Glutamatergic neuron (in vitro differentiated cells): ENCODE data around the gene BRMS1. TPM values are rescaled to one million over a fixed set of nuclear protein-coding genes. Genes with fewer than 3 reads are reported as not detected.

Source experiments
- DNase-seq: peaks from one replicate; pipeline ENCODE4 v3.0.0; 2022
- H3K27ac Mint-ChIP-seq: one replicate; pipeline ENCODE4 v1.8.0; 2020; ENCODE audit warnings: mild to moderate bottlenecking, mixed read lengths, inconsistent platforms; ENCODE audit not compliant: unreplicated experiment
- H3K27me3 Mint-ChIP-seq: one replicate; pipeline ENCODE4 v1.8.0; 2020; ENCODE audit warnings: mild to moderate bottlenecking, moderate library complexity, mixed read lengths, inconsistent platforms; ENCODE audit not compliant: unreplicated experiment
- H3K36me3 Mint-ChIP-seq: one replicate; pipeline ENCODE4 v1.8.0; 2020; ENCODE audit warnings: mild to moderate bottlenecking, mixed read lengths, inconsistent platforms; ENCODE audit not compliant: unreplicated experiment
- H3K4me1 Mint-ChIP-seq: one replicate; pipeline ENCODE4 v1.8.0; 2020; ENCODE audit warnings: mild to moderate bottlenecking, low read depth, mixed read lengths, inconsistent platforms; ENCODE audit not compliant: unreplicated experiment
- H3K4me3 Mint-ChIP-seq: one replicate; pipeline ENCODE4 v1.8.0; 2020; ENCODE audit warnings: mild to moderate bottlenecking, mixed read lengths, inconsistent platforms; ENCODE audit not compliant: unreplicated experiment
- H3K9me3 Mint-ChIP-seq: one replicate; pipeline ENCODE4 v1.8.0; 2020; ENCODE audit warnings: mild to moderate bottlenecking, moderate library complexity, mixed read lengths, inconsistent platforms; ENCODE audit not compliant: unreplicated experiment
- total RNA-seq: library from RNA; stranded (reverse); fragmentation: NEBNext Ultra II Directional; extraction: Animal tissue kit (Norgen Biotek cat#: 25700); gene quantifications from one replicate; pipeline ENCODE4 v1.2.1, GENCODE V29; 2021; ENCODE audit not compliant: unreplicated experiment
- TF ChIP-seq, protein P1 (sequence below): fragments of 200-600 bp; sonication (generic); IDR thresholded peaks from one replicate; pipeline ENCODE4 v1.5.0; 2021; ENCODE audit not compliant: partially characterized antibody, unreplicated experiment

The BRMS1 gene
- total RNA-seq, 1 donor from 2014 or later: 44.0 TPM

DNA sequence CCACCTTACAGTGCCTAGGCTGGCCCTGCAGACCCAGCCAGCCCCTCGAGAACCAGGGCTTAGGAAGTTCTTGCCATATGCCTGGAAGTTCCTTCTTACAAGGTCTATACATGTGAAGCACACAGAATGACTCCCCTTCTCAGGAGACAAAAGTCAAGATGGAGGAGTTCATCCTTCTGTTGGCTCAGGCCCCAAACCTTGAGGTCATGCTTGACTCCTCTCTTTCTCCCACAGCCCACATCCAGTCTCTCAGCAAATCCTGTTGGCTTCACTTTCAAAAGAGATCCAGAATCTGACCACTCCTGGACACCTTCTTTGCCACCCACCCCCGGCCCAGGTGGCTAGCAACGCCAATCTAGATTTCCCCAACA, 26.3 kb downstream of the BRMS1 start:
- no peaks in the 10 kb centered on the region for H3K36me3 Mint-ChIP-seq
- TF ChIP-seq, protein P1, sequence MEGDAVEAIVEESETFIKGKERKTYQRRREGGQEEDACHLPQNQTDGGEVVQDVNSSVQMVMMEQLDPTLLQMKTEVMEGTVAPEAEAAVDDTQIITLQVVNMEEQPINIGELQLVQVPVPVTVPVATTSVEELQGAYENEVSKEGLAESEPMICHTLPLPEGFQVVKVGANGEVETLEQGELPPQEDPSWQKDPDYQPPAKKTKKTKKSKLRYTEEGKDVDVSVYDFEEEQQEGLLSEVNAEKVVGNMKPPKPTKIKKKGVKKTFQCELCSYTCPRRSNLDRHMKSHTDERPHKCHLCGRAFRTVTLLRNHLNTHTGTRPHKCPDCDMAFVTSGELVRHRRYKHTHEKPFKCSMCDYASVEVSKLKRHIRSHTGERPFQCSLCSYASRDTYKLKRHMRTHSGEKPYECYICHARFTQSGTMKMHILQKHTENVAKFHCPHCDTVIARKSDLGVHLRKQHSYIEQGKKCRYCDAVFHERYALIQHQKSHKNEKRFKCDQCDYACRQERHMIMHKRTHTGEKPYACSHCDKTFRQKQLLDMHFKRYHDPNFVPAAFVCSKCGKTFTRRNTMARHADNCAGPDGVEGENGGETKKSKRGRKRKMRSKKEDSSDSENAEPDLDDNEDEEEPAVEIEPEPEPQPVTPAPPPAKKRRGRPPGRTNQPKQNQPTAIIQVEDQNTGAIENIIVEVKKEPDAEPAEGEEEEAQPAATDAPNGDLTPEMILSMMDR: no peak
- H3K27me3 Mint-ChIP-seq: peaks cover 24% of the 10 kb centered on the region
- peaks cover 30% of the 10 kb centered on the region for H3K9me3 Mint-ChIP-seq
- H3K4me3 Mint-ChIP-seq: peak overlapping the region; percentile 74
- H3K4me1 Mint-ChIP-seq: peaks cover 41% of the 10 kb centered on the region
- no peak for DNase-seq
- H3K27ac Mint-ChIP-seq: peak overlapping the region; percentile 94

DNA sequence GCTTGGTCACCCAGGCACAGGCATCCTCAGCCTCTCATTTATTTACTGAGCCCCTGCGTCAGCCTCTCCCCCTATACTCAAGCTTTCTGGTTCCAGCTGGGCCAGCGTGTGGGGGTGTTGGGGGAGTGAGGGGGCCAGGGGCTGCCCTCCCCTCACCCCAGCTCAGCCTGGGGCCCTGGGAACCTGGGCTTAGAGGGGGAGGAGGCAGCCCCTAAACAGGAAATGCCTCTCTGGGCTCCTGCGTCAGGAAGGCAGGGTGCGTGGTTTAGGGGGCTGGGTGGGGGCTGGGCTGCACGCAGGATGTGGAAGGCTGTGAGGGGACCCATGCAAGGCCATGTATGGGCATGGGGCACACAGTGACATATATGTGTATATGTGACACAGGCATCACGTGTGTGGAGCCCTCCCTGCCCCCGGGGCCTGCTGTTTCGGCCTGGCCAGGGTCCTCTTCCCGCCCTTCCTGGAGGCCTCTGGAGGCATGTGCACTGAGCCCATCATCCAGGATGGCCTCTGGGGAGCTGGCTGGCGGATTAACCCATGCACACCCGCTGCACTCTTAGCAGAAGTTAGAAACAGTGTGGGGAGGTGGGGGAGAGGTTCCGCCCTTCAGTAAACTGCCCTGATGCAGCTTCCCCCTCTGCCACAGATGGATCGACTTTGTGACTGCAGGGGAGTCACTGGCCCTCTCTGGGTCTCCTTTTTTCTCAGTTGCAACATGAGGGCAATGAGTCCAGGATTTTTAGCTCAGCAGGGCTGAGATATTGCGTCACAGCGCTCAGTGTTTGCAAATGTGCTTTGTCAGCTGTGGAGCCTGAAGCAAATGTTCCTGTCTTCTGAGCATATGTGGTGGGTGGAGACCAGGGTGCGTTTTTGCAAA, 26.9 kb downstream of the BRMS1 start:
- peak overlapping the region; percentile 74 for H3K4me3 Mint-ChIP-seq
- peaks cover 40% of the 10 kb centered on the region for H3K4me1 Mint-ChIP-seq
- peaks cover 28% of the 10 kb centered on the region for H3K9me3 Mint-ChIP-seq
- H3K36me3 Mint-ChIP-seq: no peaks in the 10 kb centered on the region
- peaks cover 19% of the 10 kb centered on the region for H3K27me3 Mint-ChIP-seq
- TF ChIP-seq, protein P1: no peak
- DNase-seq: peak; percentile 71
- peak overlapping the region; percentile 96 for H3K27ac Mint-ChIP-seq

DNA sequence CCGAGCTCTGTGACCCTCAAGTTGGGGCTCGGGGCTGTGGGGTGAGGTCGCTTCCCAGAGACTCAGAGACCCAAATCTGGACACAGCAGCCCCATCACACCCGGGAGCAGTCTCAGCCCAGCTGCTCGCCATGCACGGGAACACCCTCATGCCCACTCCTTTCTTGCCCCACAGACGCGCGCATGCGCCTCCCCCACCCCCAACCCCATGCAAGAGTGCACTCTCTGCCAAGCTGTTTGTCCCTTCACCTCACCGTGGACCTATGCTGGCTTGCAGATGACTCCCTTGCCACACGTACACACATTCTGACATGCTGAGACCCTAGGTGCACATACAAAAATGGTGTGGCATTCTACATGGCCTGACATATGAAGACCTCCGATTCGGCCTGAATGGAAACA, 27.6 kb downstream of the BRMS1 start:
- Mint-ChIP-seq H3K27me3 (peaks cover 21% of the 10 kb centered on the region), H3K4me3 (peak overlapping the region; percentile 67), H3K27ac (peak overlapping the region; percentile 96), H3K9me3 (peaks cover 30% of the 10 kb centered on the region), H3K36me3 (no peaks in the 10 kb centered on the region), H3K4me1 (peaks cover 40% of the 10 kb centered on the region)
- TF ChIP-seq, protein P1: no peak
- DNase-seq: peak; percentile 58

DNA sequence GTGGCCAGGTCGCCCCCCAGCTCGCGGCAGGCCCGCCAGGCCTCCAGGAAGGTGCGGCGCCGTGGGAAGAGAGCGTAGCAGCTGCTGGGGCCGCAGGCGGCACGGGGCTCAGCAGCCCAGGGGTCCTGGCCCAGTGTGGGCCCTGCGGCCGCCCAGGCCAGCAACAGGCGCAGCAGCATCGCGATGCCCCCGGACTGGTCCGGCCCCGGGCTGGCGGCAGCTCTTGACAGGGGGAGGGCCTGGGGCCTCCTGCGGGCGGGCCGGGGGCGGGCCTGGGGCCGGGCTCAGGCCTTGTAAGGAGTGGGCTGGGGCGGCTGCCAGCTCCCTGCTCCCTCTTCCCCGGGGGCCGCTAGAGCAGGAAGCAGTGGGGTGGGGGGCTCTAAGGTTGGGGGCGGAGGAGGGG, 28.1 kb downstream of the BRMS1 start, which contains the start of gene CD248:
Gene CD248, minus strand, starts transcription at position 196 of the 403 bp plus-strand sequence. Its CDS starts 17 bp downstream, at position 179.
- Mint-ChIP-seq H3K27me3 (peaks cover 25% of the 10 kb centered on the region), H3K27ac (peak within 1 kb of the TSS; percentile 96), H3K4me3 (peak within 1 kb of the TSS; percentile 67), H3K36me3 (no peaks in the 10 kb centered on the region), H3K9me3 (peaks cover 31% of the 10 kb centered on the region), H3K4me1 (peaks cover 41% of the 10 kb centered on the region)
- peak; percentile 55 for DNase-seq
- TF ChIP-seq, protein P1: no peak
